Loucy (cell line): ENCODE results near the gene RCN2.

Experiments
- EZH2phosphoT487 ChIP-seq: fragments of 200-600 bp; IDR thresholded peaks from 2 replicates; pipeline ENCODE4 v1.6.1; 2018; ENCODE audit warnings: antibody characterized with exemption, mild to moderate bottlenecking, moderate library complexity, borderline replicate concordance
- TF ChIP-seq, protein P1 (sequence below): fragments of 200-600 bp; sonication (generic); conservative IDR thresholded peaks from 2 replicates; pipeline ENCODE4 v1.5.1; 2014; ENCODE audit warnings: mild to moderate bottlenecking, antibody characterized with exemption, low read length

DNA sequence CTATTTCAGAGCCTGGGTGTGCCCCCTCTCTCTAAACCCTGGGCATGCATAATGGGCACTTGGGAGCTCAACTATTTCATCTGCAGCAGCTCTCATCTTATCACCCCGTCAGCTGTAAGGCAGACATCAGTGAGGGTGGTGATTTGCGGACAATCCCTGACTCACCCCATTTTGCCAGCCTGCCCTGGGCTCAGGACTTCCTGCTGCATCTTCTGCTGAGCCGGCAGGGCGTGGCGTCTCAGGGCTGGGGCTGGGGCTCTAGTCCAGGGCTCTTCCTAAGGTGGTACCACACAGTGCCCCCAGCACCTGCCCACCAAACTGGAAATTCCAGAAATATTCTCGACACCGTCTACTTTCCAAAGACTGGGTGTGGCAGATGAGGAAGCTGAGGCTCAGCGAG, 62.5 kb downstream of the RCN2 start:
- TF ChIP-seq, protein P1, sequence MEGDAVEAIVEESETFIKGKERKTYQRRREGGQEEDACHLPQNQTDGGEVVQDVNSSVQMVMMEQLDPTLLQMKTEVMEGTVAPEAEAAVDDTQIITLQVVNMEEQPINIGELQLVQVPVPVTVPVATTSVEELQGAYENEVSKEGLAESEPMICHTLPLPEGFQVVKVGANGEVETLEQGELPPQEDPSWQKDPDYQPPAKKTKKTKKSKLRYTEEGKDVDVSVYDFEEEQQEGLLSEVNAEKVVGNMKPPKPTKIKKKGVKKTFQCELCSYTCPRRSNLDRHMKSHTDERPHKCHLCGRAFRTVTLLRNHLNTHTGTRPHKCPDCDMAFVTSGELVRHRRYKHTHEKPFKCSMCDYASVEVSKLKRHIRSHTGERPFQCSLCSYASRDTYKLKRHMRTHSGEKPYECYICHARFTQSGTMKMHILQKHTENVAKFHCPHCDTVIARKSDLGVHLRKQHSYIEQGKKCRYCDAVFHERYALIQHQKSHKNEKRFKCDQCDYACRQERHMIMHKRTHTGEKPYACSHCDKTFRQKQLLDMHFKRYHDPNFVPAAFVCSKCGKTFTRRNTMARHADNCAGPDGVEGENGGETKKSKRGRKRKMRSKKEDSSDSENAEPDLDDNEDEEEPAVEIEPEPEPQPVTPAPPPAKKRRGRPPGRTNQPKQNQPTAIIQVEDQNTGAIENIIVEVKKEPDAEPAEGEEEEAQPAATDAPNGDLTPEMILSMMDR: no peak
- TF ChIP-seq EZH2phosphoT487: no peak
